Panc1 (cell line): Measurements from ENCODE around the gene SULF2. TPM values are rescaled to one million over a fixed set of nuclear protein-coding genes. Genes with fewer than 3 reads are reported as not detected.

Experiments
- ATAC-seq: fragments of 200-7000 bp; cut with Tn5 transposase; 2 replicates; pipeline ENCODE4 v1.9.1; 2020; ENCODE audit warnings: mild to moderate bottlenecking, moderate library complexity
- BruUV-seq: library from RNA; stranded (reverse); fragments of 400-500 nt; replicated peaks from 2 replicates; lab custom pipeline; 2021; lab: Mats Ljungman, UMichigan
- CTCF ChIA-PET: fragments of 300-600 bp; sonication (Branson Sonifier 250); formaldehyde crosslinking; loops from one replicate; lab custom pipeline; 2022; ENCODE audit warnings: antibody characterized with exemption; lab: Charles Lee
- POLR2A ChIA-PET: fragments of 300-600 bp; sonication (Branson Sonifier 250); formaldehyde crosslinking; loops from one replicate; lab custom pipeline; 2022; ENCODE audit warnings: antibody characterized with exemption; lab: Charles Lee
- DNase-seq: peaks from one replicate; pipeline ENCODE4 v3.0.0-alpha.2; 2010; ENCODE audit warnings: low read depth, low spot score
- H3K27ac ChIP-seq: 2 replicates; pipeline ENCODE4 v1.5.1; 2011; ENCODE audit warnings: mild to moderate bottlenecking, low read length, inconsistent platforms
- H3K27me3 ChIP-seq: fragments of 200-500 bp; sonication (Bioruptor generic); 2 replicates; pipeline ENCODE4 v1.6.0; 2014; ENCODE audit warnings: low read length, inconsistent platforms; ENCODE audit not compliant: control insufficient read depth, insufficient read depth
- H3K36me3 ChIP-seq: fragments of 200-500 bp; sonication (Bioruptor generic); 2 replicates; pipeline ENCODE4 v1.5.1; 2014; ENCODE audit warnings: inconsistent platforms, mild to moderate bottlenecking, low read length, moderate library complexity; ENCODE audit not compliant: control insufficient read depth, insufficient read depth
- H3K4me1 ChIP-seq: 2 replicates; pipeline ENCODE4 v1.5.1; 2011; ENCODE audit warnings: inconsistent platforms, mild to moderate bottlenecking, low read length, moderate library complexity; ENCODE audit not compliant: control insufficient read depth, insufficient read depth
- H3K4me3 ChIP-seq, 2 experiments: 2 replicates each; pipeline ENCODE4 v1.5.1; 2011 to 2012; ENCODE audit warnings: low read depth in 2 of 2, low read length in 2 of 2, mild to moderate bottlenecking in 2 of 2, inconsistent platforms in 1 of 2, moderate library complexity in 1 of 2
- H3K9me3 ChIP-seq: fragments of 200-500 bp; sonication (Bioruptor generic); 2 replicates; pipeline ENCODE4 v1.5.1; 2014; ENCODE audit warnings: low read depth, mild to moderate bottlenecking, inconsistent platforms, low read length, moderate library complexity; ENCODE audit not compliant: control insufficient read depth, insufficient read depth
- POLR2AphosphoS5 ChIP-seq: IDR thresholded peaks from 2 replicates; pipeline ENCODE4 v1.6.1; 2012; ENCODE audit warnings: mild to moderate bottlenecking, low read depth, low read length, moderate library complexity
- SIN3A ChIP-seq: IDR thresholded peaks from 2 replicates; pipeline ENCODE4 v1.6.1; 2012; ENCODE audit warnings: low read depth, mild to moderate bottlenecking, low read length, moderate library complexity, borderline replicate concordance; ENCODE audit not compliant: insufficient read depth
- TCF7L2 ChIP-seq: IDR thresholded peaks from 2 replicates; pipeline ENCODE4 v1.6.1; 2011; ENCODE audit warnings: mild to moderate bottlenecking, low read depth, low read length, inconsistent platforms
- in situ Hi-C: cut with HindIII; loops from 2 replicates; pipeline ENCODE4 v1.10.0; 2016; ENCODE audit warnings: low sequenced_read_pairs, low pct_unique_long_range_greater_than_20kb
- intact Hi-C: fragments of 100-400 bp; cut with micrococcal nuclease; formaldehyde crosslinking; loops from one replicate; pipeline ENCODE4 v1.10.0; 2022; ENCODE audit not compliant: unreplicated experiment
- total RNA-seq: library from RNA; stranded (reverse); gene quantifications from one replicate; pipeline ENCODE4 v1.2.1, GENCODE V29; 2021; ENCODE audit not compliant: unreplicated experiment
- TF ChIP-seq, protein P1 (sequence below), 2 experiments: IDR thresholded peaks; 2 replicates each; pipeline ENCODE4 v1.6.1; 2011 to 2012; ENCODE audit warnings: low read depth in 2 of 2, control low read depth in 1 of 2, low read length in 1 of 2, mild to moderate bottlenecking in 1 of 2, moderate library complexity in 1 of 2; ENCODE audit not compliant: insufficient read depth in 1 of 2
- TF ChIP-seq, protein P2 (sequence below): fragments of 450-650 bp; IDR thresholded peaks from 2 replicates; pipeline ENCODE4 v1.5.1; 2017; ENCODE audit warnings: mild to moderate bottlenecking

Gene SULF2
- total RNA-seq, 1 experiment from 2014 or later: 1.4 TPM

DNA sequence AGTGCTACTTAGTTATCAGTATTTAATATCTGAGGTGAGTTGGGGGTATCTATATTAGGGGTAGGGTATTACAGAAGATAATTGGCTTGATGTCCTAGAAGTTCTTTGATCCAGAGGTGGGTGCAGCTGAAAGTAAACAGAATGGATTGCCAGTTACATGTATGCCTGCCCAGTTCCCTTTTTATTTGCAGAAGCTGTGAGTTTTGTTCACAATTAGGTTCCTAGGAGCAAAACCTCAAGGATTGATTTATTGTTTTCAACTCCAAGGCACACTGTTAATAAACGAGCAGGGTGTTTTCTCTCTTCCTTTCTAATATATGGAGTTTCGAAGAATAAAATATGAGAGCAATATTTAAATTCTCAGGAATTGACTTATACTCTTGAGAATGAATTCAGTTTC, 129.0 kb downstream of the SULF2 start:
- no peak overlapping the region for H3K27ac ChIP-seq
- intact Hi-C loops (no loop called here), in situ Hi-C loops (no loop called here)
- ATAC-seq: no peak
- H3K4me1 ChIP-seq: no peaks in the 10 kb centered on the region
- peaks cover 11% of the 10 kb centered on the region for H3K36me3 ChIP-seq
- no peak for DNase-seq
- no peaks in the 10 kb centered on the region for H3K27me3 ChIP-seq
- CTCF ChIA-PET: no interaction called here
- BruUV-seq: no TSS peak
- POLR2A ChIA-PET: no interaction called here
- TF ChIP-seq, protein P1, sequence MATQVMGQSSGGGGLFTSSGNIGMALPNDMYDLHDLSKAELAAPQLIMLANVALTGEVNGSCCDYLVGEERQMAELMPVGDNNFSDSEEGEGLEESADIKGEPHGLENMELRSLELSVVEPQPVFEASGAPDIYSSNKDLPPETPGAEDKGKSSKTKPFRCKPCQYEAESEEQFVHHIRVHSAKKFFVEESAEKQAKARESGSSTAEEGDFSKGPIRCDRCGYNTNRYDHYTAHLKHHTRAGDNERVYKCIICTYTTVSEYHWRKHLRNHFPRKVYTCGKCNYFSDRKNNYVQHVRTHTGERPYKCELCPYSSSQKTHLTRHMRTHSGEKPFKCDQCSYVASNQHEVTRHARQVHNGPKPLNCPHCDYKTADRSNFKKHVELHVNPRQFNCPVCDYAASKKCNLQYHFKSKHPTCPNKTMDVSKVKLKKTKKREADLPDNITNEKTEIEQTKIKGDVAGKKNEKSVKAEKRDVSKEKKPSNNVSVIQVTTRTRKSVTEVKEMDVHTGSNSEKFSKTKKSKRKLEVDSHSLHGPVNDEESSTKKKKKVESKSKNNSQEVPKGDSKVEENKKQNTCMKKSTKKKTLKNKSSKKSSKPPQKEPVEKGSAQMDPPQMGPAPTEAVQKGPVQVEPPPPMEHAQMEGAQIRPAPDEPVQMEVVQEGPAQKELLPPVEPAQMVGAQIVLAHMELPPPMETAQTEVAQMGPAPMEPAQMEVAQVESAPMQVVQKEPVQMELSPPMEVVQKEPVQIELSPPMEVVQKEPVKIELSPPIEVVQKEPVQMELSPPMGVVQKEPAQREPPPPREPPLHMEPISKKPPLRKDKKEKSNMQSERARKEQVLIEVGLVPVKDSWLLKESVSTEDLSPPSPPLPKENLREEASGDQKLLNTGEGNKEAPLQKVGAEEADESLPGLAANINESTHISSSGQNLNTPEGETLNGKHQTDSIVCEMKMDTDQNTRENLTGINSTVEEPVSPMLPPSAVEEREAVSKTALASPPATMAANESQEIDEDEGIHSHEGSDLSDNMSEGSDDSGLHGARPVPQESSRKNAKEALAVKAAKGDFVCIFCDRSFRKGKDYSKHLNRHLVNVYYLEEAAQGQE (IDR thresholded peaks at IDR 0.05; ENCODE audit: insufficient read depth in 1 of 2, low read depth in 2 of 2, low read length in 1 of 2): no peak
- H3K9me3 ChIP-seq: no peaks in the 10 kb centered on the region
- no peak overlapping the region for H3K4me3 ChIP-seq

DNA sequence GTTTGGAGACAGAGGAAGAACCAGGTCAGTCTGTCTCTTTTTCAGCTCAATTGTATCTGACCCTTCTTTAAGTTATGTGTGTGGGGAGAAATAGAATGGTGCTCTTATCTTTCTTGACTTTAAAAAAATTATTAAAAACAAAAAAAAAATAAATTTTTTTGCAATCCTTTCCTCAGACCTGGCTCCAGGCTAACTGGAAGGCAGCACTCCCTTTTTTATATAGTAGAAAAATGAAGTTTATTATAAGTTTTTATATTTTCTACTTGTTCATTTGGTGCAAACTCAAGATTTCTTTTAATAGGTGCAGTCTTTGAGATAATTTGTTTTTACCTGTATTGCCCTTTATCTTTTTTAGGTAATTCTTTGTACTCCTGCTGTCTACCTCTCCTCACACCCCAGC, 129.6 kb downstream of the SULF2 start:
- ChIA-PET CTCF (no interaction called here), POLR2A (no interaction called here)
- no peak overlapping the region for H3K4me3 ChIP-seq
- TF ChIP-seq, protein P1 (IDR thresholded peaks at IDR 0.05; ENCODE audit: insufficient read depth in 1 of 2, low read depth in 2 of 2, low read length in 1 of 2): no peak
- TF ChIP-seq, protein P2, sequence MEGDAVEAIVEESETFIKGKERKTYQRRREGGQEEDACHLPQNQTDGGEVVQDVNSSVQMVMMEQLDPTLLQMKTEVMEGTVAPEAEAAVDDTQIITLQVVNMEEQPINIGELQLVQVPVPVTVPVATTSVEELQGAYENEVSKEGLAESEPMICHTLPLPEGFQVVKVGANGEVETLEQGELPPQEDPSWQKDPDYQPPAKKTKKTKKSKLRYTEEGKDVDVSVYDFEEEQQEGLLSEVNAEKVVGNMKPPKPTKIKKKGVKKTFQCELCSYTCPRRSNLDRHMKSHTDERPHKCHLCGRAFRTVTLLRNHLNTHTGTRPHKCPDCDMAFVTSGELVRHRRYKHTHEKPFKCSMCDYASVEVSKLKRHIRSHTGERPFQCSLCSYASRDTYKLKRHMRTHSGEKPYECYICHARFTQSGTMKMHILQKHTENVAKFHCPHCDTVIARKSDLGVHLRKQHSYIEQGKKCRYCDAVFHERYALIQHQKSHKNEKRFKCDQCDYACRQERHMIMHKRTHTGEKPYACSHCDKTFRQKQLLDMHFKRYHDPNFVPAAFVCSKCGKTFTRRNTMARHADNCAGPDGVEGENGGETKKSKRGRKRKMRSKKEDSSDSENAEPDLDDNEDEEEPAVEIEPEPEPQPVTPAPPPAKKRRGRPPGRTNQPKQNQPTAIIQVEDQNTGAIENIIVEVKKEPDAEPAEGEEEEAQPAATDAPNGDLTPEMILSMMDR: no peak
- intact Hi-C loops: no loop called here
- peaks cover 11% of the 10 kb centered on the region for H3K36me3 ChIP-seq
- no peaks in the 10 kb centered on the region for H3K27me3 ChIP-seq
- no peaks in the 10 kb centered on the region for H3K4me1 ChIP-seq
- no TSS peak for BruUV-seq
- H3K9me3 ChIP-seq: no peaks in the 10 kb centered on the region
- in situ Hi-C loops: no loop called here
- ATAC-seq (no peak), DNase-seq (no peak)
- H3K27ac ChIP-seq: no peak overlapping the region

DNA sequence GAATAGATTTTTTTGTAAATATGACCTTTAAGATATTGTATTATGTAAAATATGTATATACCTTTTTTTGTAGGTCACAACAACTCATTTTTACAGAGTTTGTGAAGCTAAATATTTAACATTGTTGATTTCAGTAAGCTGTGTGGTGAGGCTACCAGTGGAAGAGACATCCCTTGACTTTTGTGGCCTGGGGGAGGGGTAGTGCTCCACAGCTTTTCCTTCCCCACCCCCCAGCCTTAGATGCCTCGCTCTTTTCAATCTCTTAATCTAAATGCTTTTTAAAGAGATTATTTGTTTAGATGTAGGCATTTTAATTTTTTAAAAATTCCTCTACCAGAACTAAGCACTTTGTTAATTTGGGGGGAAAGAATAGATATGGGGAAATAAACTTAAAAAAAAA, 130.9 kb downstream of the SULF2 start:
- TF ChIP-seq TCF7L2 (no peak), SIN3A (no peak), POLR2AphosphoS5 (no peak)
- TF ChIP-seq, protein P2: no peak
- TF ChIP-seq, protein P1 (IDR thresholded peaks at IDR 0.05; ENCODE audit: insufficient read depth in 1 of 2, low read depth in 2 of 2, low read length in 1 of 2): no peak
- Histone ChIP-seq H3K36me3 (peaks cover 11% of the 10 kb centered on the region), H3K27me3 (no peaks in the 10 kb centered on the region), H3K27ac (no peak overlapping the region), H3K9me3 (no peaks in the 10 kb centered on the region), H3K4me3 (no peak overlapping the region), H3K4me1 (no peaks in the 10 kb centered on the region)
- no peak for ATAC-seq
- BruUV-seq: no TSS peak
- DNase-seq: no peak
- POLR2A ChIA-PET: no interaction called here
- CTCF ChIA-PET: no interaction called here
- in situ Hi-C loops (no loop called here), intact Hi-C loops (no loop called here)
